Mucosa of rectum (tissue), 2 donors: Measurements from ENCODE around the gene ANKRD42.

Source experiments
- H3K27ac ChIP-seq, 2 donors: one replicate each; pipeline ENCODE4 v1.7.0; 2013; ENCODE audit warnings: inconsistent platforms in 2 of 2, low read depth in 2 of 2, low read length in 2 of 2
- H3K27me3 ChIP-seq, 2 donors: one replicate each; pipeline ENCODE4 v1.7.0; 2013; ENCODE audit warnings: low read length in 2 of 2; ENCODE audit not compliant: control insufficient read depth in 2 of 2, insufficient read depth in 2 of 2
- H3K36me3 ChIP-seq, 2 donors: one replicate each; pipeline ENCODE4 v1.7.0; 2013; ENCODE audit warnings: low read length in 2 of 2; ENCODE audit not compliant: control insufficient read depth in 2 of 2, insufficient read depth in 2 of 2
- H3K4me1 ChIP-seq, 2 donors: one replicate each; pipeline ENCODE4 v1.7.0; 2013; ENCODE audit warnings: low read length in 2 of 2, mild to moderate bottlenecking in 1 of 2; ENCODE audit not compliant: control insufficient read depth in 2 of 2, insufficient read depth in 2 of 2
- H3K4me3 ChIP-seq, 2 donors: one replicate each; pipeline ENCODE4 v1.7.0; 2013; ENCODE audit warnings: low read length in 2 of 2
- H3K9ac ChIP-seq, 2 donors: one replicate each; pipeline ENCODE4 v1.7.0; 2013; ENCODE audit warnings: low read length in 2 of 2, low read depth in 1 of 2, mild to moderate bottlenecking in 1 of 2
- H3K9me3 ChIP-seq, 2 donors: one replicate each; pipeline ENCODE4 v1.7.0; 2013; ENCODE audit warnings: low read length in 2 of 2; ENCODE audit not compliant: control insufficient read depth in 2 of 2
- donor health status: healthy.
- donor health status: Normal muscosa, but diverticular disease.

ANKRD42 gene

GRCh38 chr11:83222499-83222898 lies 29.0 kb downstream of the ANKRD42 start:
- H3K27ac ChIP-seq: no peak overlapping the region
- H3K4me3 ChIP-seq: no peak overlapping the region
- no peaks in the 10 kb centered on the region for H3K9me3 ChIP-seq
- no peaks in the 10 kb centered on the region for H3K4me1 ChIP-seq
- no peak overlapping the region for H3K9ac ChIP-seq
- no peaks in the 10 kb centered on the region for H3K27me3 ChIP-seq
- H3K36me3 ChIP-seq: peaks cover 0 to 2% of the 10 kb centered on the region in 2 donors

- no peaks in the 10 kb centered on the region for H3K4me1 ChIP-seq
- no peaks in the 10 kb centered on the region for H3K27me3 ChIP-seq
- no peak overlapping the region for H3K9ac ChIP-seq
Observed at GRCh38 chr11:83223457-83223856, 29.9 kb downstream of the ANKRD42 start.

DNA sequence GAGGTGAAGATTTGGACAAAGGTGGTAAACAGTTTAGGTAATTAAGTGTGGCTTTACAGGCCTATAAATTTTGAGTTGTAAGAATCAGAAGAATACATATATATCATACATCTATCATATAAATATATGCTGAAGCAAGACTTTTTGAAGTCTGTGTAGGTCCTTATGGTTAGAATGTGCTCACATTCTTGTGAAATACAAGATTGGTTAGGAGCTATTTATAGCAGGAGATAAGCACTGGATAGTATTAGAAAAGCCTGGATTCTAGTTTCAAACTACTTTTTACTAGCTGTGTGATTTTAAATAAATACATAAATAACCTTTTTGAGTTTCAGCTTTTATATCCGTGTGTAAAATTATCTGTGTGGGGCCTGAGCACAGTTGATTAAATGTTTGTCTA lies 42.3 kb downstream of the ANKRD42 start:
- Histone ChIP-seq H3K36me3 (no peaks in the 10 kb centered on the region), H3K9ac (no peak overlapping the region), H3K4me3 (no peak overlapping the region), H3K27me3 (no peaks in the 10 kb centered on the region), H3K4me1 (no peaks in the 10 kb centered on the region), H3K9me3 (no peaks in the 10 kb centered on the region), H3K27ac (no peak overlapping the region)

More at GRCh38 chr11:83223457-83223856, 29.9 kb downstream of the ANKRD42 start:
- Histone ChIP-seq H3K4me3 (no peak overlapping the region), H3K36me3 (peaks cover 0 to 2% of the 10 kb centered on the region in 2 donors), H3K9me3 (no peaks in the 10 kb centered on the region), H3K27ac (no peak overlapping the region)

DNA sequence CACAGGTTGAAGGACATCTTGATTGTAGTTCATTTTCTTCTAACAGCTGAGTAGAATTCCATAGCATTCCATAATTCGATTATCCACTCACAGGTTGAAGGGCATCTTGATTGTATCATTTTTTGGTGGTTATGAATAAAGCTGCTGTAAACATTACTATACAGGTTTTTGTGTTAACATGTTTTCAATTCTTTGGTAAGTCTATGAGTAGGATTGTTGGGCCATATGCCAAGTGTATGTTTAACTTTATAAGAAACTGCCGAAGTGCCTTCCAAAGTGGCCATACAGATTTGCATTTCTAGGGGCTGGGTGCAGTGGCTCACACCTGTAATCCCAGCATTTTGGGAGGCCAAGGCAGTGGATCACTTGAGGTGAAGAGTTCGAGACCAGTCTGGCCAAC lies 44.6 kb downstream of the ANKRD42 start:
- Histone ChIP-seq H3K9me3 (no peaks in the 10 kb centered on the region), H3K4me1 (no peaks in the 10 kb centered on the region), H3K27me3 (no peaks in the 10 kb centered on the region), H3K9ac (no peak overlapping the region), H3K36me3 (no peaks in the 10 kb centered on the region), H3K27ac (no peak overlapping the region), H3K4me3 (no peak overlapping the region)

GRCh38 chr11:83241291-83241946 lies 47.9 kb downstream of the ANKRD42 start:
- Histone ChIP-seq H3K4me1 (no peaks in the 10 kb centered on the region), H3K27ac (no peak overlapping the region), H3K4me3 (no peak overlapping the region), H3K9ac (no peak overlapping the region), H3K36me3 (no peaks in the 10 kb centered on the region), H3K9me3 (no peaks in the 10 kb centered on the region), H3K27me3 (no peaks in the 10 kb centered on the region)

DNA sequence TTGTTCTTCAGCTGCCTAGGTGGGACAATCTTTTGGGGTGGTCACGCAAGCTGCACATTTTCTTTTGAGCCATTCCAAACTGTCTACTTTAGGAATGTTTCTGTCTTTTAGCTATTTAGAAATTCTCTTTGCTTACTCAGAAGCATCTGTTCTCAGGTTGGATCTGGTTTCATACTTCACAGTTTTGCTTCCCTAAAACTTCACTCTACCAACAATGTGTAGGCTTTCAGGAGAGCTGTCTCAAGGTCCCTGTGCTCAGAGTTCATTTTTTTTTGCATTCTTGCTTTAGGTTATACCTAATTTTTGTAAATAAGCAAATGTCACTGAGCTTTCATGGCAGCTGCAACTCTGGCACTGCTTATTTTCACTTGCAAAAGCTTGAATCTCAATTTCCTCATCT lies 55.9 kb downstream of the ANKRD42 start:
- Histone ChIP-seq H3K4me1 (no peaks in the 10 kb centered on the region), H3K9me3 (no peaks in the 10 kb centered on the region), H3K9ac (no peak overlapping the region), H3K36me3 (no peaks in the 10 kb centered on the region), H3K27ac (no peak overlapping the region), H3K4me3 (no peak overlapping the region), H3K27me3 (no peaks in the 10 kb centered on the region)

DNA sequence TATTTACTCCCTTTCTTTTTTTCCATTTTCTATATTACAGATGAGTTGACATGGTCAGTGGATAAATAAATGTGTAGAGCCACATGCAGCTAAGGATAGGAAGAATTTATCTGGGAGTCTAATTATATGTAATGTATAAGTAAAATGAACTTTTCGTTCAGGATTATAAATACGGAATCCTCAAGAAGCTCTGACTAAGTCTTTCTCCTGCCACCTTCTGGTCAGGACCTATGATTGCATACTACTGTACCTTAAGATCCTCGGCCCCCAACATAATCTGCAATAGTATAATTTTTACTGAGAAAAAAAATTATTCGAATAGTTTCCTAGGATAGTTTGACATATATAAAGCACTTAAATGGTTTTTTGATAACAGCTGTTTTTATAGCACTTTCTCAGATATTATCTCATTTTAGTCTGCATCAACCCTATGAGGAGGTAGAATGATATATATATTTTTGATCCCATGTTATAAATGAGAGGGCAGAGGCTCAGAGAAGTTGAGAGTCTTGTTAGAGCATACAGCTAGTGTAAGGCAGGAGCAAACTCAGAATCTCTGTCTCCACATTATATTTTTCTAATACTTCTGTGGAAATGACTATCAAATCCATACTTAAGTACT lies 56.6 kb downstream of the ANKRD42 start:
- H3K27ac ChIP-seq: no peak overlapping the region
- H3K36me3 ChIP-seq: no peaks in the 10 kb centered on the region
- no peaks in the 10 kb centered on the region for H3K4me1 ChIP-seq
- H3K9me3 ChIP-seq: no peaks in the 10 kb centered on the region
- H3K9ac ChIP-seq: no peak overlapping the region
- no peaks in the 10 kb centered on the region for H3K27me3 ChIP-seq
- H3K4me3 ChIP-seq: no peak overlapping the region

DNA sequence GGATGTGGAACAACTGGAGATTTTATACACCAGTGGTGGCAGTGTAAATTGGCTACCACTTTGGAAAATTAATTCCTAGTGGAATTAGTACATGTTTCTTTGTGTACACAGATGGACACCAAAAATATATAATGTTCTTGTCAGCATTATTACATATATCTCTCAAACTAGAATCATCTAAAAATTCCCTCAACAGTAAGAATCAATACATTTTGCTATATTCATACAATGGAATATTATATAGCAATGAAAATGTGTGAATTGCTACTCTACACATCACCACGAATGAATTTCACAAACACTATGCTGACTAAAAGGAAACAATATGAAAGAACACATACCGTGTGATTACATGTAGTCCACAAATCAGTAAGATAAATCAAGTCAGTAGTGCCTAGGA lies 58.8 kb downstream of the ANKRD42 start:
- Histone ChIP-seq H3K4me3 (no peak overlapping the region), H3K4me1 (no peaks in the 10 kb centered on the region), H3K27ac (no peak overlapping the region), H3K27me3 (no peaks in the 10 kb centered on the region), H3K9me3 (no peaks in the 10 kb centered on the region), H3K9ac (no peak overlapping the region), H3K36me3 (peaks cover 0 to under 1% of the 10 kb centered on the region in 2 donors)

DNA sequence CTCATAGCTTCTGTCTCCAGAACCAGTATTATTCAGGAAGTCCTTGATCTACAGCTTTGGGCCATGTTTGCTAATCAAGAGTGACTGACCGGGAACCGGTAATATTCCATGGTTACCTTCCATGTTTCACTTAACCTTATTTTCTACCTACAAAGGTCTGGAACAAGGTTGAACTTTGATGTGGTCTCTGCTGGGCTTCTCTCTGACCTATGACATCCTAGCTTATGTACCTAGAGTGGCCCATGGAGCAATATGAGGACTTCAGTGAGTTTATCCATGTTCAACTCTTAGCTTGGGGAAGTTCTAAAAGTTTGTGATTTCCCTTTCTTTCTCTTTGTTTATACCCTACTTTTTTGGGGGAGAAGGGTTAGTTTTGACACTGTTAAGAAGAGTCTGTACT lies 59.4 kb downstream of the ANKRD42 start:
- Histone ChIP-seq H3K27ac (no peak overlapping the region), H3K4me1 (no peaks in the 10 kb centered on the region), H3K27me3 (no peaks in the 10 kb centered on the region), H3K9ac (no peak overlapping the region), H3K36me3 (peaks cover 0 to 7% of the 10 kb centered on the region in 2 donors), H3K4me3 (no peak overlapping the region), H3K9me3 (no peaks in the 10 kb centered on the region)

GRCh38 chr11:83255366-83255765 lies 61.9 kb downstream of the ANKRD42 start:
- no peaks in the 10 kb centered on the region for H3K9me3 ChIP-seq
- no peaks in the 10 kb centered on the region for H3K4me1 ChIP-seq
- H3K27me3 ChIP-seq: no peaks in the 10 kb centered on the region
- no peak overlapping the region for H3K4me3 ChIP-seq
- H3K9ac ChIP-seq: no peak overlapping the region
- peaks cover 0 to 21% of the 10 kb centered on the region in 2 donors for H3K36me3 ChIP-seq
- H3K27ac ChIP-seq: no peak overlapping the region
